ENCODE data around the gene PDE8A.

Gene PDE8A

GRCh38 chr15:85022860-85023403 lies 41.3 kb downstream of the PDE8A start:
- DNase-seq (ENCODE audit: extremely low spot score) = no peak
- ChIA-PET CTCF (interaction anchor here (2.3 to 2.5 kb wide), 2 partner anchors 8 to 21 kb away, joined by 7 to 9 read pairs; no protein-coding TSS in a partner anchor), POLR2A (no interaction called here)
- no peak for TF ChIP-seq CTCF (IDR thresholded peaks at IDR 0.05; ENCODE audit: control extremely low read depth, extremely low read depth, low read depth, missing control alignments)

GRCh38 chr15:85024003-85024402 lies 42.3 kb downstream of the PDE8A start:
- POLR2A ChIA-PET = no interaction called here
- CTCF ChIA-PET = interaction anchor here (0.9 to 1.3 kb wide), 3 partner anchors 9 to 20 kb away, joined by 3 read pairs; no protein-coding TSS in a partner anchor
- TF ChIP-seq CTCF (IDR thresholded peaks at IDR 0.05; ENCODE audit: control extremely low read depth, extremely low read depth, low read depth, missing control alignments) = no peak
- no peak for DNase-seq (ENCODE audit: extremely low spot score)

GRCh38 chr15:85024509-85025336 lies 43.1 kb downstream of the PDE8A start:
- CTCF ChIA-PET = interaction anchor here (0.9 to 1.9 kb wide), 4 partner anchors 9 to 19 kb away, joined by 3 to 6 read pairs (median 3); no protein-coding TSS in a partner anchor
- POLR2A ChIA-PET = no interaction called here
- TF ChIP-seq CTCF (IDR thresholded peaks at IDR 0.05; ENCODE audit: control extremely low read depth, extremely low read depth, low read depth, missing control alignments) = no peak
- DNase-seq (ENCODE audit: extremely low spot score) = no peak

GRCh38 chr15:85025516-85026251 lies 44.0 kb downstream of the PDE8A start:
- ChIA-PET CTCF (interaction anchor here (1.9 kb wide), 1 partner anchor 12 kb away, joined by 6 read pairs; no protein-coding TSS in a partner anchor), POLR2A (no interaction called here)
- no peak for TF ChIP-seq CTCF (IDR thresholded peaks at IDR 0.05; ENCODE audit: control extremely low read depth, extremely low read depth, low read depth, missing control alignments)

GRCh38 chr15:85026304-85027032 lies 44.8 kb downstream of the PDE8A start:
- TF ChIP-seq CTCF (IDR thresholded peaks at IDR 0.05; ENCODE audit: control extremely low read depth, extremely low read depth, low read depth, missing control alignments) = no peak
- DNase-seq (ENCODE audit: extremely low spot score) = no peak
- ChIA-PET CTCF (interaction anchor here (0.7 to 1.9 kb wide), 2 partner anchors 11 to 17 kb away, joined by 3 to 6 read pairs; no protein-coding TSS in a partner anchor), POLR2A (no interaction called here)

More at GRCh38 chr15:85025516-85026251, 44.0 kb downstream of the PDE8A start:
- DNase-seq (ENCODE audit: extremely low spot score) = no peak

- ChIA-PET CTCF (interaction anchor here (0.7 kb wide), 1 partner anchor 17 kb away, joined by 3 read pairs; no protein-coding TSS in a partner anchor), POLR2A (no interaction called here)
- TF ChIP-seq CTCF (IDR thresholded peaks at IDR 0.05; ENCODE audit: control extremely low read depth, extremely low read depth, low read depth, missing control alignments) = no peak
- no peak for DNase-seq (ENCODE audit: extremely low spot score)
Observed at GRCh38 chr15:85027033-85027380, 45.4 kb downstream of the PDE8A start.
